GM12878 (cell line): ENCODE measurements around the gene IDH3G. TPM values are rescaled to one million over a fixed set of nuclear protein-coding genes. Genes with fewer than 3 reads are reported as not detected.

ENCODE experiments used
- ATAC-seq: fragments of 200-7000 bp; cut with Tn5 transposase; 3 replicates; pipeline ENCODE4 v1.9.1; 2020; ENCODE audit warnings: mild to moderate bottlenecking, moderate library complexity
- BruUV-seq: library from RNA; stranded (reverse); fragments of 400-500 nt; replicated peaks from 2 replicates; lab custom pipeline; 2021; lab: Mats Ljungman, UMichigan
- CTCF ChIA-PET: fragments of 300-600 bp; sonication (Branson Sonifier 250); formaldehyde crosslinking; extraction: SDS; loops from one replicate; lab custom pipeline; 2021; ENCODE audit warnings: inconsistent platforms; lab: Yijun Ruan, JAX
- POLR2A ChIA-PET: fragments of 350-600 bp; formaldehyde crosslinking; extraction: SDS; loops from one replicate; lab custom pipeline; 2021; ENCODE audit warnings: inconsistent platforms; lab: Charles Lee
- RAD21 ChIA-PET: fragments of 300-600 bp; sonication (Branson Sonifier 250); formaldehyde crosslinking; loops from one replicate; lab custom pipeline; 2023; ENCODE audit warnings: antibody characterized with exemption; ENCODE audit not compliant: unreplicated experiment; lab: Charles Lee
- SMC1A ChIA-PET: fragments of 300-600 bp; sonication (Branson Sonifier 250); formaldehyde crosslinking; loops from one replicate; lab custom pipeline; 2023; ENCODE audit not compliant: unreplicated experiment, uncharacterized antibody; lab: Charles Lee
- DNase-seq: peaks from one replicate; pipeline ENCODE4 v3.0.0-alpha.2; 2011; ENCODE audit warnings: low read depth, low spot score
- FAIRE-seq: peaks from 3 replicates; lab custom pipeline; 2011; peaks lifted over from hg19 to GRCh38; lab: Jason Lieb, UNC
- H2AFZ ChIP-seq: 2 replicates; pipeline ENCODE4 v1.6.0; 2011; ENCODE audit warnings: low read depth, low read length, control low read depth; ENCODE audit not compliant: control insufficient read depth
- H3K27ac ChIP-seq: 2 replicates; pipeline ENCODE4 v1.5.1; 2011; ENCODE audit warnings: control low read depth; ENCODE audit not compliant: control insufficient read depth, insufficient read depth
- H3K27me3 ChIP-seq, 2 experiments: replicated peaks in 1 of 2; 2 replicates each; pipeline versions ENCODE4 v1.6.0 to v1.6.1; 2011; ENCODE audit warnings: low read length in 1 of 2; ENCODE audit not compliant: control insufficient read depth in 2 of 2, insufficient read depth in 2 of 2
- H3K36me3 ChIP-seq, 2 experiments: 2 replicates each; pipeline ENCODE4 v1.5.1; 2011; ENCODE audit warnings: low read length in 1 of 2; ENCODE audit not compliant: control insufficient read depth in 2 of 2, insufficient read depth in 2 of 2
- H3K4me1 ChIP-seq: 2 replicates; pipeline ENCODE4 v1.6.1; 2011; ENCODE audit warnings: mild to moderate bottlenecking, low read length, moderate library complexity, mixed read lengths; ENCODE audit not compliant: control insufficient read depth, insufficient read depth
- H3K4me2 ChIP-seq: 2 replicates; pipeline ENCODE4 v1.6.0; 2011; ENCODE audit warnings: control low read depth; ENCODE audit not compliant: control insufficient read depth, insufficient read depth
- H3K4me3 ChIP-seq: fragments of 200-600 bp; sonication (generic); 2 replicates; pipeline ENCODE4 v1.5.1; 2016
- H3K79me2 ChIP-seq: 2 replicates; pipeline ENCODE4 v1.6.0; 2011; ENCODE audit warnings: low read length; ENCODE audit not compliant: control insufficient read depth, insufficient read depth
- H3K9ac ChIP-seq: 2 replicates; pipeline ENCODE4 v1.8.0; 2011; ENCODE audit warnings: low read length, control low read depth, mixed read lengths; ENCODE audit not compliant: control insufficient read depth, insufficient read depth
- H3K9me3 ChIP-seq: replicated peaks from 3 replicates; pipeline ENCODE4 v1.5.1; 2011; ENCODE audit warnings: mild to moderate bottlenecking, low read length; ENCODE audit not compliant: control insufficient read depth, insufficient read depth
- H4K20me1 ChIP-seq: 2 replicates; pipeline ENCODE4 v1.6.0; 2011; ENCODE audit not compliant: control insufficient read depth, insufficient read depth
- ESRRA ChIP-seq: IDR thresholded peaks from 2 replicates; pipeline ENCODE4 v1.6.1; 2012; ENCODE audit warnings: mild to moderate bottlenecking, low read length, improper control_type of control experiment
- FOS ChIP-seq: IDR thresholded peaks from 3 replicates; pipeline ENCODE4 v1.6.1; 2011; ENCODE audit warnings: borderline replicate concordance; ENCODE audit not compliant: insufficient read length; ENCODE audit errors: extremely low read depth
- IKZF1 ChIP-seq: fragments of 450-650 bp; conservative IDR thresholded peaks from 2 replicates; pipeline ENCODE4 v1.6.1; 2017; ENCODE audit warnings: antibody characterized with exemption, mild to moderate bottlenecking
- MEF2B ChIP-seq: fragments of 450-650 bp; IDR thresholded peaks from 2 replicates; pipeline ENCODE4 v1.6.1; 2018; ENCODE audit warnings: mild to moderate bottlenecking, moderate library complexity; ENCODE audit not compliant: partially characterized antibody, poor library complexity, severe bottlenecking
- MYC ChIP-seq: IDR thresholded peaks from 2 replicates; pipeline ENCODE4 v1.6.1; 2011; ENCODE audit warnings: mild to moderate bottlenecking, low read length, moderate library complexity, inconsistent platforms; ENCODE audit not compliant: insufficient read depth, insufficient replicate concordance, insufficient read length, severe bottlenecking
- NR2F1 ChIP-seq: fragments of 450-650 bp; conservative IDR thresholded peaks from 2 replicates; pipeline ENCODE4 v1.6.1; 2017; ENCODE audit warnings: mild to moderate bottlenecking
- PAX5 ChIP-seq: IDR thresholded peaks from 2 replicates; pipeline ENCODE4 v1.6.1; 2011; ENCODE audit warnings: low read depth, low read length, borderline replicate concordance
- RFX5 ChIP-seq: IDR thresholded peaks from 2 replicates; pipeline ENCODE4 v1.6.1; 2011; ENCODE audit warnings: low read depth, low read length, improper control_type of control experiment
- ZNF217 ChIP-seq: fragments of 450-650 bp; IDR thresholded peaks from 2 replicates; pipeline ENCODE4 v1.6.1; 2017; ENCODE audit warnings: antibody characterized with exemption, mild to moderate bottlenecking
- WGBS: methylation state at CpG from one replicate; pipeline ENCODE4 v1.1.6; 2016; ENCODE audit warnings: low lambda C conversion rate; ENCODE audit not compliant: insufficient replicate concordance, insufficient coverage; ENCODE audit errors: missing lambda C conversion rate; 5-methylcytosine and 5-hydroxymethylcytosine counted together
- in situ Hi-C: fragments of 300-500 bp; cut with MboI; formaldehyde crosslinking; loops from 9 replicates; pipeline ENCODE4 v1.14.3; 2018; ENCODE audit warnings: mixed read lengths
- intact Hi-C: fragments of 100-400 bp; cut with micrococcal nuclease; formaldehyde crosslinking; loops from one replicate; pipeline ENCODE4 v1.14.2; 2022; ENCODE audit not compliant: unreplicated experiment
- polyA plus RNA-seq, 11 experiments: library from polyadenylated mRNA; depleted of rRNA in 4 of 11; unstranded in 6 of 11; stranded (reverse) in 5 of 11; fragments of >200 nt; fragmentation: Nextera tagmentation in 4 of 11; fragmentation: Illumina TruSeq in 1 of 11; extraction: Ambion mirVana in 4 of 11; extraction: Trizol in 1 of 11; gene quantifications; 1 replicate in 1 of 11; 2 replicates in 10 of 11; pipeline versions ENCODE4 v1.2.1 to v1.2.3, GENCODE V29; 2011 to 2016; ENCODE audit warnings: inconsistent platforms in 2 of 11, missing spikeins in 2 of 11, low read depth in 1 of 11
- total RNA-seq, 4 experiments: library from RNA; depleted of rRNA in 3 of 4; stranded (reverse); fragments of >200 nt in 3 of 4; fragmentation: Illumina TruSeq in 1 of 4; extraction: Trizol in 1 of 4; gene quantifications; 2 replicates each; pipeline versions ENCODE4 v1.2.1 to v1.2.3, GENCODE V29; 2013 to 2021

Gene IDH3G
- total and polyA plus RNA-seq, 10 of the 15 experiments (the other 5 are each of a cell fraction or from before 2014, with no cell fraction given) = 26.3 to 102 (median 66.6) TPM

DNA sequence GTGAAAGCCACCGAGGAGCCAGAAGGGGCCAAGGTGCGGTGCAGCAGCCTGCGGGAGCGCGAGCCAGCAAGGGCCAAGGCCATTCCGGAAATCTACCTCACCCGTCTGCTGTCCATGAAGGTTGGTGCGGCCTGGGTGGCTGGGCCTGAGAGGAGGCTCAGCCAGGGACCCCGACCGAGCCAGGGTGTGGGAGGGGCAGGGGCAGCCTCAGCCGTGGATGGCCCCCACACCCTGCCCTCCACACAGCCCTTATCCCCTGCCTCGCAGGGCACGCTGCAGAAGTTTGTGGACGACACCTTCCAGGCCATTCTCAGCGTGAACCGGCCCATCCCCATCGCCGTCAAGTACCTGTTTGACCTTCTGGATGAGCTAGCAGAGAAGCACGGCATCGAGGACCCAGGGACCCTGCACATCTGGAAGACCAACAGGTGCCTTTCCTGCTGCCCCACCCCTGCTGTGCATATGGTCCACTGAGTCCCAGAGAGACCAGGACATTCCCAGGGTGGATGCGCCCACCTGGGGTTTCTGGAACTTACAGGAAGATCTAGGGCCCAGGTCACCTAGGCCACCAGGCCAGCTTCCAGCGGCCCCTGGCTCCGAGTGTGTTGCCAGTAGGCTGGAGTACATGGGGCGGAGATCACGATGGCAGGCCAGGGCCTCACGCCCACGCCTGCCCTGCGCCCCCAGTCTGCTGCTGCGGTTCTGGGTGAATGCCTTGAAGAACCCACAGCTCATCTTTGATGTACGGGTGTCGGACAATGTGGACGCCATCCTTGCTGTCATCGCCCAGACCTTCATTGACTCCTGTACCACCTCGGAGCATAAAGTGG is 16.7 kb downstream of the IDH3G start:
- ChIA-PET POLR2A (interaction anchor here (0.5 kb wide), 1 partner anchor 164 kb away, joined by 6 read pairs; no protein-coding TSS in a partner anchor), RAD21 (no interaction called here), CTCF (interaction anchor here (2.5 kb wide), 1 partner anchor 170 kb away, joined by 7 read pairs; no protein-coding TSS in a partner anchor), SMC1A (no interaction called here)
- Histone ChIP-seq H3K36me3 (no peaks in the 10 kb centered on the region), H3K9ac (no peak overlapping the region), H3K27me3 (no peaks in the 10 kb centered on the region), H3K79me2 (no peaks in the 10 kb centered on the region), H3K27ac (no peak overlapping the region), H3K4me1 (no peaks in the 10 kb centered on the region), H3K4me3 (no peak overlapping the region), H4K20me1 (no peaks in the 10 kb centered on the region), H3K9me3 (no peaks in the 10 kb centered on the region; the same call in 2 of the 3 replicates), H2AFZ (no peak overlapping the region), H3K4me2 (no peak overlapping the region)
- in situ Hi-C loops (no loop called here), intact Hi-C loops (no loop called here)
- WGBS = 63% methylated on average over 34 of the region's 34 CpGs
- no peak for DNase-seq
- ATAC-seq = no peak
- no TSS peak for BruUV-seq
- no peak for FAIRE-seq
- no peak for TF ChIP-seq MEF2B
- no peak for TF ChIP-seq IKZF1
- TF ChIP-seq RFX5 = no peak
- no peak for TF ChIP-seq MYC
- TF ChIP-seq ZNF217 = no peak
- TF ChIP-seq NR2F1 = no peak
- no peak for TF ChIP-seq FOS
- TF ChIP-seq ESRRA = no peak
- TF ChIP-seq PAX5 = no peak
